Left ventricle myocardium superior (tissue), 1 donor: ENCODE measurements around the gene PPP2R3A. TPM values are rescaled to one million over a fixed set of nuclear protein-coding genes. Genes with fewer than 3 reads are reported as not detected.
"Not testable (repeated sequence)": the region's sequence is repeated elsewhere in the genome, so short reads cannot be mapped to it uniquely, and the experiment has no call there.

Experiments
- ATAC-seq: fragments of 200-7000 bp; cut with Tn5 transposase; one replicate; pipeline ENCODE4 v1.9.1; 2020; ENCODE audit warnings: mild to moderate bottlenecking, moderate library complexity
- DNase-seq: peaks from one replicate; pipeline ENCODE4 v3.0.0-alpha.2; 2020
- intact Hi-C: fragments of 100-400 bp; cut with micrococcal nuclease; formaldehyde crosslinking; loops from one replicate; pipeline ENCODE4 v1.11.0; 2022
- total RNA-seq: library from RNA; stranded (reverse); fragmentation: NEBNext Ultra II Directional; extraction: Animal tissue kit (Norgen Biotek cat#: 25700); gene quantifications from one replicate; pipeline ENCODE4 v1.2.1, GENCODE V29; 2021
- donor health status: DM: no; HTN: yes; CAD: no; lungs with severe emphysema.

The PPP2R3A gene
- total RNA-seq, 1 donor from 2014 or later, result 105 TPM

- ATAC-seq, DNase-seq, intact Hi-C loops: not testable (repeated sequence)
These were observed 166.1 kb downstream of the PPP2R3A start for GRCh38 chr3:136131647-136132046.

- ATAC-seq (no peak), DNase-seq (no peak)
- intact Hi-C loops, result no loop called here
These were observed 168.6 kb downstream of the PPP2R3A start for GRCh38 chr3:136134091-136134490.

GRCh38 chr3:136135039-136135802 is 169.7 kb downstream of the PPP2R3A start:
- ATAC-seq (peak; percentile 42), DNase-seq (no peak)
- intact Hi-C loops, result no loop called here

GRCh38 chr3:136136454-136136853 is 170.9 kb downstream of the PPP2R3A start:
- ATAC-seq, result no peak
- intact Hi-C loops, result no loop called here
- no peak for DNase-seq

- DNase-seq, result no peak
- intact Hi-C loops, result no loop called here
- no peak for ATAC-seq
These were observed 175.8 kb downstream of the PPP2R3A start for GRCh38 chr3:136141291-136141785.

- intact Hi-C loops, result no loop called here
- DNase-seq (no peak), ATAC-seq (no peak)
These were observed 176.4 kb downstream of the PPP2R3A start for GRCh38 chr3:136141891-136142290.

- DNase-seq, result no peak
- peak; percentile 56 for ATAC-seq
- intact Hi-C loops, result no loop called here
These were observed 177.1 kb downstream of the PPP2R3A start for GRCh38 chr3:136142592-136142991.

- intact Hi-C loops, DNase-seq, ATAC-seq: not testable (repeated sequence)
These were observed 178.9 kb downstream of the PPP2R3A start for GRCh38 chr3:136144397-136144796.

- DNase-seq (no peak), ATAC-seq (no peak)
These were observed 181.6 kb downstream of the PPP2R3A start for GRCh38 chr3:136146981-136147729.

GRCh38 chr3:136149667-136150066 is 184.1 kb downstream of the PPP2R3A start:
- DNase-seq, result no peak
- intact Hi-C loops, result no loop called here
- ATAC-seq, result no peak

More at GRCh38 chr3:136146981-136147729, 181.6 kb downstream of the PPP2R3A start:
- intact Hi-C loops, result no loop called here

GRCh38 chr3:136151219-136151618 is 185.7 kb downstream of the PPP2R3A start:
- no peak for DNase-seq
- intact Hi-C loops, result no loop called here
- ATAC-seq, result no peak

GRCh38 chr3:136152176-136152843 is 186.8 kb downstream of the PPP2R3A start:
- DNase-seq, result no peak
- ATAC-seq, result no peak
- intact Hi-C loops, result no loop called here

- DNase-seq, result no peak
- intact Hi-C loops, result no loop called here
- no peak for ATAC-seq
These were observed 187.4 kb downstream of the PPP2R3A start for GRCh38 chr3:136152963-136153362.

- no peak for ATAC-seq
- intact Hi-C loops, result no loop called here
- DNase-seq, result no peak
These were observed 196.0 kb downstream of the PPP2R3A start for GRCh38 chr3:136161516-136161915.

GRCh38 chr3:136162322-136162721 is 196.8 kb downstream of the PPP2R3A start:
- DNase-seq, result no peak
- intact Hi-C loops, result no loop called here
- peak; percentile 58 for ATAC-seq

GRCh38 chr3:136163607-136164006 is 198.1 kb downstream of the PPP2R3A start:
- intact Hi-C loops, ATAC-seq, DNase-seq: not testable (repeated sequence)

- intact Hi-C loops, result no loop called here
- DNase-seq (no peak), ATAC-seq (no peak)
These were observed 201.0 kb downstream of the PPP2R3A start for GRCh38 chr3:136166507-136166906.

- ATAC-seq, intact Hi-C loops, DNase-seq: not testable (repeated sequence)
These were observed 202.7 kb downstream of the PPP2R3A start for GRCh38 chr3:136168236-136168635.

- DNase-seq (no peak), ATAC-seq (no peak)
- intact Hi-C loops, result no loop called here
These were observed 205.6 kb downstream of the PPP2R3A start for GRCh38 chr3:136171097-136171542.
